Activated CD4-positive, alpha-beta T cell treated with anti-CD3 and anti-CD28 coated beads, Interleukin-2, Interleukin-6, amounts not matched to agents 100 ng/mL and 50 ng/mL, durations not matched to agents 16 hours and 8 hours (primary cell): ENCODE data around the gene NUFIP1.
A peak's percentile ranks its signal among the peaks of the same experiment; 100 is the strongest.
"Not testable (repeated sequence)": the region's sequence is repeated elsewhere in the genome, so short reads cannot be mapped to it uniquely, and the experiment has no call there.

Source experiments
- DNase-seq: peaks from one replicate; pipeline ENCODE4 v3.0.0-alpha.2; 2020

Gene NUFIP1

DNA sequence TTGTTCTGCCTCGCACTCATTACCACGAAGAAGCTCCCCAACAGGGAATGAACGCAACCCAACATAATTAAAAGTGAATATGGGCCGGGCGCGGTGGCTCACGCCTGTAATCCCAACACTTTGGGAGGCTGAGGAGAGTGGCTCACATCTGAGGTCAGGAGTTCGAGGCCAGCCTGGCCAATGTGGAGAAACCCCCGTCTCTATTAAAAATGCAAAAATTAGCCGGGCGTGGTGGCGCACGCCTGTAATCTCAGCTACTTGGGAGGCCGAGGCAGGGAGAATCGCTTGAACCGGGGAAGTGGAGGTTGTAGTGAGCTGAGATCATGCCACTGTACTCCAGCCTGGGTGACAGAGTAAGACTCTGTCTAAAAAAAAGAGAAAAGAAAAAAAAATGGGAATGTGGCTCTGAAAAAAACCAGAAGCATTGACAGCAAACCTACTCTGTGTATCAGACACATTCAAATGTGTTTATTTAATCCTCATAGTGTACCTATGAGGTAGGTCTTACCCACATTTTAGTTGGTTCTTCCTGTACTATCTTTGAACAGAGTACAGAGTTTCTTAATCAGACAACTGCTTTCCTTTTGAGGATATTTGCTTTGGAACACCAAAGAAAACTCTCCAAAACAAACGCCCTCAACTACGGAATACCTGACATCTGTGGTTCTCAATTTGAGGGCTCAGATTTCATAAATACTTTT, 70.0 kb downstream of the NUFIP1 start:
- DNase-seq: no peak

DNA sequence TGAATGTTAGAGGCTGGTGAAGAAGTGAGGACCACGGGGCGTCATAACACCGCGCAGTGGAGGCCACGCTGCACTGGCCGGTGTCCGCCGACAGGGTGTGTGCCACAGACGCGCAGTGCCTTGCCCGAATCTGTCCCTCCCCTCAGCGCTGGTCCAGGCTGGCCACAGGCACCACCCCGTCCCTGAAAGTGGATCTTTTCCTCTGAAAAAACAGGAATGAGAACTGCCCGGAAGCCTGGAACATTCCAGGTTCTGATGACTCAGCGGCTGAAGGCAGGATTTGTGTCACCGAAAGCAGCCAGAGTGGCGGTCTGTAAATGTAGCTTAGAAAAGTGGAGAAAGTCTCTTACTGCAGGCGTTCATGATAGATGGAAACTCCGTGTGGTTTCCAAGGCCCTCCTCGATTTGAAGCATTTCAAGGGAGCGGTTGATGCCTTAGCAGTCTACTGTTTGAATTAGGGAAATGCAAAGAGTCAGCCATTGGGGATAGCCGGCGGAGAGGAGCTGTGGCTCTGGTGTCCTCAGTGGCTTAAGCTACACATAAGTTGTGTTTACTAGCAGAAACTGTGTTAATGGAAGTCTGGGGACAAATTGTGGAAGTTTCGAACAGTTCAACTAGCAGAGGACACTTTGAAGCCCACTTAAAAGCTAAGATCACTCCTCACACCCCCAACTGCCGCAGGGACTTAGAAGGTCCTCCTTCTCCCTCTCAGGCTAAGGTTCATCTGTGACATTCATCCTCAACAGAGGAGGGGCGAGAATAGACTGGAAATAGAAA, 70.8 kb downstream of the NUFIP1 start:
- peak; percentile 86 for DNase-seq

DNA sequence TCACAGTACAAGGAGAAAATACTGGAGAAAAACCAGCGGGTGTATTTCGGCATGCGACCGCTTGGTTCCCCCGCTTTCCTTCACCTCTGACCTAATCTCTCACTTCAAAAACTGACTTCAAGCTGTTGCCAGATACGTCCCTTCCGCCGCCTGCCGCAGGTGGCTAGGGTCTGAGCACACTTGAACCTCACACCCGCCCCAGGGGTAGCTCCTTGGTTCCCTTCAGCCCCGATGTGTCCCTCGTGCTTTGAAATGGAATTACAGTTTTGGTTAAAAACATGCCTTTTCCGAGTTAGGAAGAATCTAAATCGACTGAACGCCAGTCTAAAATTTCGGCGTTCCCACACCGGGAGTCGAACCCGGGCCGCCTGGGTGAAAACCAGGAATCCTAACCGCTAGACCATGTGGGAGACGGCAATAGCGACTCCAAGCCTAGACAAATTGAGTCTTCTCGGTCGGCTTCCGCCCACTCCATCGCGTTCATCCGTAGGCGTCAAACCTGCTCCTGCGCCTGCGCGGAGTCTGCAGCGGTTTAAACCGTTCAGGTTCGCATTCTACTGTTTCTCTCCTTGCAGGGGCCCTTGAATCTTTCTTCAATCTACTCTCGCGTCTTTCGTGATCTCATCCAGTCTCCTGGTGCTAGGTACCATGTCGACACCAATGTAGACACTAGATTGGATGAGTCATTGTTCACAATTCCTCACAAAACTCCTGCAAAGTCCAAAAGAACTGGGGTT, 71.5 kb downstream of the NUFIP1 start:
- DNase-seq: peak; percentile 97

DNA sequence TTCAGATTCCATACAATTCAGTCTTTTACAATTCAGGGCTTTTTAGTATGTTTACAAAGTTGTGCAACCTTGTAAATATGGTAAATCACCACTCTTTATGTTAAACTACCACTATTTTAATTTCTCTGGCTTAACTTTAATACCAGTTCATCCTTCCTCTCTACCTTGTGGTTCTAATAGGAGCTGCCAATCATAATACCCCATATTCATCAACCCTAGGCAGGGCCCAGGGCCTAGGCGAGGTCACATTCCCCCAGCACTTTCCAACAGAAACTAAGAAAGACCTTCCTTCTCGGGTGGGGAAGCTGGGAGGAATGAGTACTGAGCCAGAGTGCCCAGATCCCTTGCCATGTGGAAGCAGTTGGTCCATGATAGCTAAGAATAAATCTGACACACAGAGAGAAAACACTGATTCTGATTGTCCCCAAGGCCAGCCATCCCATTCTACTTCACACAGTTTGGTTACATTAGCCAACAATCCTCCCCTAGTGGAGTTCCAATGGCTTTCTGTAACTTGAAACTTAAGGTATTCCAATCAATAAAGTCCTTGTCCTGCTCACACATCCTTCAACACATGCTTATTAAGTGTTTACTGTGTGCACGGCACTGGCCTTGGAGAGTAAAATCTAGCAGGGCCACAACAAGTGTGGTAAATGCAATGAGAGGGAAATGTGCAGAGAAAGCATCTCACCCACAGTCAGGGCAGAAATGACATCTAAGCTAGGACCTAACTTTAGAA, 76.8 kb downstream of the NUFIP1 start:
- no peak for DNase-seq

DNA sequence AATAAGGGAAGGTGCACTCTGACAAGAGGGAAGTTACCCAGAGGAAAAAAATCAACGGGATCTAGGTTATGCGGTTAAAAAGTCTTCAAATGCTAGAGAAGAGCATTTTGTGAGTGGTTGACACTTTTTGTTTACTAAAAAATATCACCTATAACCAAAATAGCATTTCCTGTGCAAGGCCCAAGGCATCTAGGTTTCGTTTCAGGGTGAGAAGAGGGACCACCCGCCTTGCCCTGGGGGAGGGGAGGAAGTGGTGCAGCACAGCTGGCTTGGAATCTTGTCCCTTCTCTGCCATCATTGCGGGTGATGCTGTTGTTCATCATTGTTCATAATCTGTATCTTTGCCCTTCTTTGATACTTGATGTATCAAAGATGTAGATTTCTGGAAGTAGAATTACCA, 80.6 kb downstream of the NUFIP1 start:
- no peak for DNase-seq

DNA sequence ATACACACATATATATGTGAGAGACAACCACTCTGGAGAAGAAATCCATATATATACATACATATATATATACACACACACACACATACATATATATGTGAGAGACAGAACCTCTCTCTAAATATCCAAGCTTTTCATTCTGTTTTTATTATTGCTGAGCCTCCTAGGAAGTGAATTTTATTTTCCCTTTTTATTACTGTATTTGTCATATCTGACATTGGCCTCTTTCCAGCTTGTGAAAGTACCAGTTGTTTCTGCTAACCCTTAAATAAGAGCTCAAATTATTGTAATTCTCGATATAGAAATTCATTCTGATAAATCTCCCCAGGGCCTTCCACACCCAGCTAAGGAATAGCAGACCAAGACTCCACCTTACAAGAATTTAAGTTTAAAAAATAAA, 81.0 kb downstream of the NUFIP1 start:
- DNase-seq: no peak

DNA sequence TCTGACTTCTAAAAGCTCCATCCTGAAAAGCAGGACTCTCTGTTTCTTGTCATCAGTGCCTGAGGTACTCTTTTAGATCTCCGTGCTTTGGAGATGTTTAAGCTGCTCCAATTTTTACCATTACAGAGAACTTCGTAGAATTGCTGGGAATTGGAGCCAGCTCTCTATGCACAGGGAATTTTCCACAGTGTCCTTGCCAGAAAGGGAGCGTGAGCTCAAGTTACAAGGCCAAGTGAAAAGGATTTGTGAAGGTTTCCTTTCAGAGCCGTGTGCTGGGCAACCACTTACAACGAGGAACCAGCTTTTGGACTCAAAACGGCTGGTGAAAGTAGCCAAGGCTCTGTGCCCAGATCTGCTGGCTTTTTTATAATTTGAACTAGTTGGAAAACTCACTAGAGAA, 82.6 kb downstream of the NUFIP1 start:
- no peak for DNase-seq

DNA sequence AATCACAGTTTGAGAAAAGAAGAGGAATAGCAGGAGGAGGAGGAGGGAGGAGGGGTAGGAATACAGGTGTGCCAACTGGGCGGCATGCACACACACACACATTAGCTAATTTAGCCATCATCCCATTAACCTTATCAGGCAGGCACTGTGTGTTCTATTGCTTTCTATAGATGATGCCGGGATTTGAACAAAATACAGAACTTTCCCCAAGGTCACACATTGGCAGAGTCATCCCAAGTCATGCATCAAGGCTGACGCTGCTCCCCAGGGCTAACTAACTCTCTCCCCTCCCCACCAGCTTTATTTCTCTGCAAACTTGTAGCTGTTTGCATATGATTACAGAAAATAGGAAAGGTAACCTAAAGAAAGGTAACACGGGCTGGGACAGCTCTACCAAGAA, 83.0 kb downstream of the NUFIP1 start:
- no peak for DNase-seq

DNA sequence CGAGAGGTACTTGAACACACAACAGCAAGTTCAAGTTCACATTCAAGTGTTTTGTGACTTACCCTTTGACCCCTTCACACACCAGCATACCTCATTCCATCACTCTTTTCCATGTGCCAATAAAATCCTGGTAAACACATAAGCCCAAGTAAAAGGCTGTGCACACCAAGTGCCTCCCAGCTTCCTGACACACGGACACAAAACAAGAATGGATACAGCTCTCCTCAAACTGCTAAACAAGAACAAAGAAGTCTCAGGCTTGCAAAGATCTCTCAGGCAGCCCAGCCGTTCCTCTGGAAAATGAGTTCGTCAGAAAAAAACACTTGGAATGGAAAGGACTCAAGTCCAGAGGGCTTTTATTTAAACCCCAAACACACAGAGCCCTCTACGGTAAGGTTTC, 83.7 kb downstream of the NUFIP1 start:
- no peak for DNase-seq

DNA sequence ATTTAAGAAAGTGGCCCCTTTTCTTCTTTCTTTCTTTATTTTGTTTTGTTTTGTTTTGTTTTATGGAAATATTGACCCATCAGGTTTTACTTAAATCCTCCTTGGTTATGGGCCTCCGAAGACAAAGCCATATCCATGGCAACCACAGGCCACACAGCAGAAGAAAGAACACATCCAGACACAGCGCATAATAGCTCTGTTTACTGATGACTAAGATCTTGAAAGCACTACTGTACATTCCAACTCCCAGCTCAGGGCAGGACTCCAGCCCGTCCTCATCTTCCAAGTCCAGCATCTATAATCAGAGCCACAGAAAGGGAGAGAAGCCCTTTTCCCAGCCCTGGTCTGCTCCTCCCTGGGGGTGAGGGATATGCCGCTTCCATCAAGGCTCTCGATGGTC, 84.3 kb downstream of the NUFIP1 start:
- no peak for DNase-seq

DNA sequence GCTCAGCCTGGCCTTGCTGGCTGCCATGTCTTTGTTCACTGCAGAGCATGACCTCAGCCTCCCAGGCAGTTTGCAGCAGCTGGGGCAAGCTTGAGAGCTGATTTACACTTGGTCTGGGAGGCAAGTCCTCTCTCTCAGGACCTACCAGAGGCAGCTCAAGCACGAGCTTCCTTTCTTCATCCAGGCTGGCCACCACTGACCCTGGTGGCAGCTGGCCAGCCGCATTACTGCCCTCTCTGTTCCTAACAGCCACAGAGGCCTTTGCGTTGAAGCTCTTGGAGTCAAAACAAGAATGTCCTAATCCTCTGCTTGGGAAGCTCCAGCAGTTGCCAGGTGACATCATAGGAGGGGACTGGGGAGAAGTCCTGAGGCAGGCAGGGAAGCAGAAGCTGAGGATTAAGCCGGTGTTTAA, 85.7 kb downstream of the NUFIP1 start:
- DNase-seq: no peak

DNA sequence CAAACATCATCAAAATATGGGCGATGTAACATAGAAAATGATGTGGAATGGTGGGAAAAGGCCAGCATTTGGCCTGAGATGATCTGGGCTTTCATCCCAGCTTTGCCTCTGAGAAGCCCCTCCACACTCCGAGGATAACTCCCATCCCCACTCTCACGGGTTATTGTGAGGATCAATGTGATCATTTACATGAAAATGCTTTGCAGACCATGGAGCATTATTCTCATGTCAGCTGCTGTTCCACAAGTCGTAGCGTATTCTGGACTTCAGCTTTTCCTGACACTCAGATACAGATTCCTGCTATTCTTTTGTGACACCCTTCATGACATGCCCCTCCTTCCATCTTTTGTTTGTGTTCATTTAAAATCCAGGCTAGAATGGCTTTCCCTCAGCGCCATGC, 86.5 kb downstream of the NUFIP1 start:
- DNase-seq: no peak

DNA sequence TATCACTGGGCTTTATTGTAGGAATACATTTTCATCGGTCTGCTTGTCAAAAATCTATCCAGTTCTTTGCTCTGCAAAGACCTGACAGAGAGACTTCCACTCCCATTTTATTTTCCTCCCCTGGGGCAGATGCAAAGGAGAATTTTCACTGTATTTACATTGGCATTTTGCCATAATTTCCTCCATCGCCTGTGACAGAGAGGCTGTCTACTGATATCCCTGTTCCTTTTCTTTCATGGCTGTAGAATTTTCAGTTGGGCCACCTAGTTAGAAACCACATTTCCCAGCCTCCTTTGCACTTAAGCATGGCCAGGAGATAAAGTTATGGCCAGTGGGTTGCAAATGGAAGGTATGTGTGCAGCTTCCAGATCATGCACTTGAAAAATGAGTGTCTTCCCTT, 89.3 kb downstream of the NUFIP1 start:
- DNase-seq: no peak

DNA sequence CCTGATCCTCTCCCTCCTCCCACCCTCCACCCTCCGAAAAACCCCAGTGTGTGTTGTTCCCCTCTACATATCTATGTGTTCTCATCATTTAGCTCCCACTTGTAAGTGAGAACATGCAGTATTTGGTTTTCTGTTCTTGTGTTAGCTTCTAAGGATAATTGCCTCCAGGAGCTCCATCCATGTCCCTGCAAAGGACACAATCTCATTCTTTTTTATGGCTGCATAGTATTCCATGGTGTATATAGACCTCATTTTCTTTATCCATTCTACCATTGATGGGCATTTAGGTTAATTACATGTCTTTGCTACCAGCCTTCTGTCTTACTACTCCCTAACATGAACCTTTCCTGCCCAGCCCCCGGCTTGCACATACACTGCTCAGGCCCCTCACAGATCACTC, 91.0 kb downstream of the NUFIP1 start:
- DNase-seq: not testable (repeated sequence)

DNA sequence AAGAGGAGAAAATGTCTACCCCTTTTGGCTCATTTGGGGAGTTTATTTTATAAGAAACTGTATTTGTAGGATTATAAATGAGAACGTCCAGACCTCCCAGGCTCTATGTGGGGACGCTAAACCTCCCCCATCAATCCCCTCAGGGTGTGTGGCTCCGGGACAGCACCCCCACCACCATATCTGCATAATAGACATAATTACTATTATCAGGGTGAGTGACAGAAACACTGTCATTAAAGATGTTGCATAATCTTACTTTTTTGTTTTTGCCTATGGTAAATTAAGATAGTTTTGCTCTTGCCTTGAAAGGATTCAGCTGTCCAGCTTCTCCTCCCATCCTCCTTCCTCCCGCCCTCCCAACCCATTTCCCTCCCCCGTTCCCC, 93.3 kb downstream of the NUFIP1 start:
- no peak for DNase-seq

DNA sequence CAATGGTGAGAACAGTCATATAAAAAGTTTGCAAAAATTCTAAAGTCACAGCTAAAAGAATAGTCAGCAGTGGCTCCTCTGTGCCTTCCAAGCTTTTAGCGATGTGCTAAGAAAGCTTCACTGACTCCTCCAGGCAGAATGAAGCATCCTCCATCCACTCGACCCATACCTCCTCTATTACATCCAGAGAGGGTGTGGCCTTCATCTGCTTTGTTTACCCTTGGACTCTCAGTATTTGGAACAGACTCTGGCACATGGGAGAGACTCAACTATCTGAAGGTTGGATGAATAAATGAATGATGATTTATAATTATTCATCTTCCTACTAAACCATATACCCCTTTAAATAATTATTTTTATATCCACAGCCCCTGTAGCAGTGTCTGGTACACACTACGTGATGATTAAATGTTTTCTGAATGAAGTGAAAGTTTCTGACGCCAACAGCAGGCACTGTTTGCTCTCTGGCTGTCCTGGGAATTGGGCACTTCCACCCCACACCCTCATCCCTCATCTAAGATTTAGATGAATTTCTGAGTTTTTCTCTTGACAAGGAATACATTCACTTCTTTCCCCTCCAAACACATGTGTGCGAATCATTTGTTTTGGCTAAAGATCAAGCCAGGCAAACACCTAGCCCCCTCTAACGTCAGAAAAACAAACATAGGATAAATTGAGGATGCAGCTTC, 93.9 kb downstream of the NUFIP1 start:
- no peak for DNase-seq

DNA sequence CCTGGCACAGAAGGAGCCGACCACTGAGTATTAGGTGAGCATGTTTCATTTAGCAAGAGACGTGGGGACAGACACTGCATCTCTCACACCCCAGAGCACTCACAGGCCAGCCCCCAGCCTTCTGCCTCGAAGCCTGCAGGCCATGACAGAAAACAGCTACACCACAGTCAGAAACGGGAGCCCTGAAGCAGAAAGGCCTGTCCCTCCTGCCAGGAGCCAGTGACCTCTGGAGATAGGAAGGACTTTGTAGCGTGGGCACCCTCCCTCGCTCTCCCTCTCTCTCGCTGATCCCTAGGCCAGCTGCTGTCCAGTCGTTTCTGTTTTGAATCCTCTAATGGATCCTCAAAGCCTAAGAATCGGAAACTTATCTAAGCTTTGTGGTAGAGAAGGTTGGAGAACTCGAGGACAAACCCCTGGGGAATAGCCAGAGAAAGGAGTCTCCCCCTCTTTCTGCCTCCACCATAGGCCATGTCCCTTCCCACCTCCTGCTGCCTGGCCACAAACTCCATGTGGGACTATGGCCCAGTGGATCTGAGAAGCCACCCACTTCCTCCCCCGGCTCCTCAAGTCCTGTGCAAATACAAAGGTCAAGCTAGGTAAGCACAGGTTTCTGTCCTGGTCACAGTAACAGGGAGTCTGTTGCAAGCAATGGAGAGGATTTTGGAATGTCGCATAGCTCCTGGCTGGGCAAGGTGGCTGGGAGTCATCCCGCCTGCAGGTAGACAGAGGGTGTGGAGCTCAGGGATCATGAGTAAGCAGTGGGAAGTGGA, 95.1 kb downstream of the NUFIP1 start:
- no peak for DNase-seq
